Gastrocnemius medialis (tissue), 4 donors: Measurements from ENCODE around the gene NSFL1C.

ENCODE experiments used
- CTCF ChIP-seq, 5 experiments: fragments of 450-650 bp in 3 of 5; fragments of 200-600 bp in 2 of 5; sonication (generic) in 2 of 5; IDR thresholded peaks in 4 of 5; conservative IDR thresholded peaks in 1 of 5; 1 replicate in 4 of 5; 2 replicates in 1 of 5; pipeline ENCODE4 v1.5.1; 2016 to 2019; ENCODE audit warnings: antibody characterized with exemption in 5 of 5, mild to moderate bottlenecking in 3 of 5, moderate library complexity in 3 of 5
- POLR2A ChIP-seq, 2 donors: fragments of 450-650 bp; IDR thresholded peaks; one replicate each; pipeline ENCODE4 v1.6.1; 2017; ENCODE audit warnings: antibody characterized with exemption in 2 of 2, mild to moderate bottlenecking in 2 of 2, moderate library complexity in 2 of 2

DNA sequence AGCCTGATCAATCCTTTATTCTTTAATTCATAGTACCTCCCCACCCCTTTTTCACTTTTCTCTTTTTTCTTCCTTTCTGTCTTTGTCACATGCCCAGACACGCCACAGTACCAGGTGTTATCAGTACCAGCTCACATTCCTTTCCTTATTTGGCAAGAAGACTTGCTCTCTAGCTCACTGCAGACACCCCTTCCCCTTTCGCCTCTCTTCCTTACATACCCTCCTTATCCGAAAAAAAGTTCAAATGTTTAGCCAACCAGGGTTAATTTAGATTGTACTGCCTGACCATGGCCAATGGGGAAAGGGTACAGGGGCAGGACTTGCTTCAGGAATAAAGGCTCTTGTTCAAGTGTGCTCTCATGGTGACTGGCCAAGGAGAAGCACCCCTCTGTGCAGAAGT lies 33.8 kb upstream of the NSFL1C start:
- TF ChIP-seq POLR2A (IDR thresholded peaks at IDR 0.05) (no peak), CTCF (IDR thresholded peaks at IDR 0.05 in 4 of 5, conservative IDR thresholded peaks at IDR 0.05 in 1 of 5) (no peak)
